Mesenchymal stem cell (in vitro differentiated cells and primary cell): ENCODE data around the gene C8A.

Experiments used
- DNase-seq: peaks from one replicate; pipeline ENCODE4 v3.0.0-alpha.2; 2013
- H2AFZ ChIP-seq: one replicate; pipeline ENCODE4 v1.6.1; 2013; ENCODE audit warnings: low read depth, mild to moderate bottlenecking, control low read depth, inconsistent platforms, low read length, moderate library complexity
- H2AK5ac ChIP-seq: 2 replicates; pipeline ENCODE4 v1.6.1; 2013; ENCODE audit warnings: low read length, moderate library complexity, mild to moderate bottlenecking, inconsistent platforms; ENCODE audit not compliant: severe bottlenecking
- H2BK120ac ChIP-seq: one replicate; pipeline ENCODE4 v1.6.1; 2013; ENCODE audit warnings: low read depth, mild to moderate bottlenecking, inconsistent platforms, low read length, moderate library complexity
- H2BK12ac ChIP-seq, 2 experiments: one replicate each; pipeline ENCODE4 v1.6.1; 2013; ENCODE audit warnings: inconsistent platforms in 2 of 2, low read length in 2 of 2, mild to moderate bottlenecking in 2 of 2, moderate library complexity in 2 of 2, control low read depth in 1 of 2
- H2BK15ac ChIP-seq: one replicate; pipeline ENCODE4 v1.6.1; 2013; ENCODE audit warnings: mild to moderate bottlenecking, low read depth, inconsistent platforms; ENCODE audit not compliant: poor library complexity, severe bottlenecking
- H2BK5ac ChIP-seq: 2 replicates; pipeline ENCODE4 v1.6.1; 2013; ENCODE audit warnings: low read depth, mild to moderate bottlenecking, low read length, control low read depth, inconsistent platforms; ENCODE audit not compliant: poor library complexity, severe bottlenecking
- H3K14ac ChIP-seq, 2 experiments: one replicate each; pipeline ENCODE4 v1.6.1; 2013; ENCODE audit warnings: inconsistent platforms in 2 of 2, low read length in 2 of 2, control low read depth in 1 of 2, mild to moderate bottlenecking in 1 of 2, moderate library complexity in 1 of 2
- H3K18ac ChIP-seq, 2 experiments: one replicate each; pipeline ENCODE4 v1.6.1; 2013; ENCODE audit warnings: inconsistent platforms in 2 of 2, low read length in 2 of 2, control low read depth in 1 of 2, low read depth in 1 of 2, mild to moderate bottlenecking in 1 of 2
- H3K23ac ChIP-seq, 2 experiments: one replicate each; pipeline ENCODE4 v1.6.1; 2013; ENCODE audit warnings: inconsistent platforms in 2 of 2, low read length in 2 of 2, mild to moderate bottlenecking in 2 of 2, moderate library complexity in 2 of 2, control low read depth in 1 of 2
- H3K27ac ChIP-seq: 2 replicates; pipeline ENCODE4 v1.5.1; 2013; ENCODE audit warnings: mild to moderate bottlenecking, moderate library complexity, low read length, control low read depth, inconsistent platforms; ENCODE audit not compliant: poor library complexity, severe bottlenecking
- H3K27me3 ChIP-seq, 2 experiments: 2 replicates each; pipeline versions ENCODE4 v1.6.1 to v1.7.0; 2013; ENCODE audit warnings: low read length in 2 of 2, mild to moderate bottlenecking in 2 of 2, moderate library complexity in 2 of 2, control low read depth in 1 of 2, inconsistent platforms in 1 of 2; ENCODE audit not compliant: control insufficient read depth in 1 of 2, insufficient read depth in 1 of 2
- H3K36me3 ChIP-seq, 2 experiments: 2 replicates each; pipeline versions ENCODE4 v1.6.1 to v1.7.0; 2013; ENCODE audit warnings: low read length in 2 of 2, control low read depth in 1 of 2, inconsistent platforms in 1 of 2, low read depth in 1 of 2, mild to moderate bottlenecking in 1 of 2; ENCODE audit not compliant: insufficient read depth in 2 of 2, control insufficient read depth in 1 of 2
- H3K4ac ChIP-seq, 2 experiments: one replicate each; pipeline ENCODE4 v1.6.1; 2013; ENCODE audit warnings: inconsistent platforms in 2 of 2, low read length in 2 of 2, mild to moderate bottlenecking in 2 of 2, moderate library complexity in 2 of 2, control low read depth in 1 of 2, low read depth in 1 of 2
- H3K4me1 ChIP-seq: 2 replicates; pipeline ENCODE4 v1.6.1; 2013; ENCODE audit warnings: low read depth, low read length, control low read depth; ENCODE audit not compliant: control insufficient read depth, insufficient read depth
- H3K4me2 ChIP-seq: 2 replicates; pipeline ENCODE4 v1.6.1; 2013; ENCODE audit warnings: low read length, mild to moderate bottlenecking, inconsistent platforms; ENCODE audit not compliant: poor library complexity, severe bottlenecking
- H3K4me3 ChIP-seq, 2 experiments: 2 replicates each; pipeline versions ENCODE4 v1.5.1 to v1.7.0; 2013; ENCODE audit warnings: low read length in 2 of 2, mild to moderate bottlenecking in 2 of 2, control low read depth in 1 of 2, low read depth in 1 of 2; ENCODE audit not compliant: insufficient read depth in 1 of 2
- H3K79me1 ChIP-seq: replicated peaks from 2 replicates; pipeline ENCODE4 v1.6.1; 2013; ENCODE audit warnings: mild to moderate bottlenecking, control low read depth, low read length, inconsistent platforms; ENCODE audit not compliant: poor library complexity, severe bottlenecking
- H3K9ac ChIP-seq: 2 replicates; pipeline ENCODE4 v1.7.0; 2013; ENCODE audit warnings: mild to moderate bottlenecking, low read length, moderate library complexity
- H3K9me3 ChIP-seq: 2 replicates; pipeline ENCODE4 v1.7.0; 2013; ENCODE audit warnings: mild to moderate bottlenecking, low read length; ENCODE audit not compliant: control insufficient read depth
- H4K8ac ChIP-seq: one replicate; pipeline ENCODE4 v1.6.1; 2013; ENCODE audit warnings: inconsistent platforms, mild to moderate bottlenecking, low read length, moderate library complexity
- H4K91ac ChIP-seq: one replicate; pipeline ENCODE4 v1.6.1; 2013; ENCODE audit warnings: mild to moderate bottlenecking, low read length, inconsistent platforms
- WGBS: methylation state at CpG from one replicate; pipeline ENCODE4 v1.1.7; 2013; ENCODE audit warnings: mixed read lengths; 5-methylcytosine and 5-hydroxymethylcytosine counted together

C8A gene

DNA sequence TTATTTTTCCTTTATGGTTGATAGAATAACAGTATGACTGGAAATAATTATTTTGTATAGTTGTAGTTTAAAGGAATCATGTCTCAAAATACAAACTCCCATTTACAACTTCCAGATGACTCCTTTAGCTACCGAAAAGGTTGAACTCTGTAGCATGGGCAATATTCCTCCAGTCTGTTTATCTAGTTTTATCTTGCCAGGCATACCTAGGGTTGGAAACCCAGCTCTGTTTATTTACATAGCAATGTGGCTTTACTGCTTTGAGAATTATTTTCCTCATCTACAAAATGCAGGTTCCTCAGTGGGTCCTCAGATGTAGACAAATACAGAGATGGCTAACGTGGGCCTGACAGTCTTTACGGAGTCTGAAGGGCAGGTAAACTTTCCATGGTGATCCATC is 51.1 kb downstream of the C8A start:
- Histone ChIP-seq H3K23ac (no peak overlapping the region), H3K27me3 (no peaks in the 10 kb centered on the region), H2AK5ac (no peak overlapping the region), H4K8ac (no peak overlapping the region), H3K27ac (no peak overlapping the region), H2BK5ac (no peak overlapping the region), H2AFZ (no peak overlapping the region), H3K36me3 (no peaks in the 10 kb centered on the region), H3K18ac (no peak overlapping the region), H3K4me3 (no peak overlapping the region), H3K9ac (no peak overlapping the region), H3K9me3 (no peaks in the 10 kb centered on the region), H4K91ac (no peak overlapping the region), H2BK120ac (no peak overlapping the region), H2BK12ac (no peak overlapping the region), H3K14ac (no peak overlapping the region), H3K4ac (no peak overlapping the region), H3K79me1 (no peaks in the 10 kb centered on the region), H3K4me1 (no peaks in the 10 kb centered on the region), H2BK15ac (no peak overlapping the region), H3K4me2 (no peak overlapping the region)
- no peak for DNase-seq
- WGBS, result 75% methylated on average over 3 of the region's 3 CpGs

DNA sequence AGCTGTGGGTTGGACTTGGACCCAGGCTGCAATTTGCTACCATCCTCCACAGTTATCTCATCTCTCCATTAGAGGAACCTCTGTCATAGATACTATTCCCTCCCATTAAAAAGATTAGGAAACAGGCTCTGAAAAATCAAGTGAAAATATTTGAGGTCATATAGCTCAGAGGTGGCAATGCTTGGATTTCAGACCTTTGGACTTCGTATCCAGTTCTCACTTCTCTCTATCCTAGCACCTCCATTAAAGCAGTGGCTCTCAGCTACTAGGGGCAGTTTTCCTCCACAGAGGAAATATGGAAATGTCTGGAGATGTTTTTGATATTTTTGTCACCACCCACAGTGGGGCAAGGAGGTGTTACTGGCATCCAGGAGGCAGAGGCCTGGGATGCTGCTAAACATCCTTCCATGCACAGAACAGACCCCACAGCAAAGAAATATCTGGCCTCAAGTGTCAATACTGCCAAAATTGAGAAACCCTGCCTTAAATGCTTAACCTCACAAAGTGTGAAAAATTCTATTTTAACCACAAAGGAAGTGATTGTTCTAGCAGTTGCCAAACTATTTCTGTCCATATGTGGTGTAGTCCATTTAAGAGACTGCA is 54.1 kb downstream of the C8A start:
- DNase-seq, result no peak

DNA sequence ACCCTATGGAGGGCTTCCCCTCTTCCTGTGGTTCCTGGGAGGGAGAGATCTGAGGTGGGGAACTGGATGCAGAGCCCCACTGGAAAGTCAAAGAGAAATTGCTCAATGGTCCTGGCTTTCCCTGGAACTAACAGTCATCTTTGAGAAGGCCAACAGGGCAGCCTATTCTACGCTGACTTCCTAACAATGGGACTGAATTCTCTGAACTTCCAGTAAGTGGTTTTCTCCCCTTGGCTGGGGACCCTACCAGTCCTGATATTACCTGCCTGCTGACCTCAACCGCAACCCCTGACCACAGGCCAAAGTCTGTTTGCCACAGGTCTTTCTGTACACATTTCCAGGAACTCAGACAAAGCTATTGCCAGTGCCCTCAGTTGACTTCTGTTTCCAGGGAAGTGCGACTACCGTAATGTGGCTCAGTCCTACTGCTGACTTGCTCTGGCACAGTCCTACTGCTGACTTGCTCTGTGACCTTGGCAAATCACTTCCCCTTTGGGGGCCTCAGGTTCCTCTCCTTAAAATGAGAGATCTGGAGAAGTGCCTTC is 55.9 kb downstream of the C8A start:
- no peak overlapping the region for H2AK5ac ChIP-seq
- no peak overlapping the region for H2AFZ ChIP-seq
- H3K4ac ChIP-seq, result no peak overlapping the region
- H3K27ac ChIP-seq, result no peak overlapping the region
- H2BK15ac ChIP-seq, result no peak overlapping the region
- H3K9me3 ChIP-seq, result no peaks in the 10 kb centered on the region
- H3K27me3 ChIP-seq, result no peaks in the 10 kb centered on the region
- H3K79me1 ChIP-seq, result no peaks in the 10 kb centered on the region
- H4K8ac ChIP-seq, result no peak overlapping the region
- no peak overlapping the region for H3K4me3 ChIP-seq
- H2BK12ac ChIP-seq, result no peak overlapping the region
- H3K18ac ChIP-seq, result no peak overlapping the region
- no peak overlapping the region for H2BK5ac ChIP-seq
- no peak overlapping the region for H3K14ac ChIP-seq
- H3K23ac ChIP-seq, result no peak overlapping the region
- WGBS, result 94% methylated on average over 4 of the region's 4 CpGs
- no peak overlapping the region for H3K4me2 ChIP-seq
- H3K36me3 ChIP-seq, result no peaks in the 10 kb centered on the region
- no peaks in the 10 kb centered on the region for H3K4me1 ChIP-seq
- no peak overlapping the region for H4K91ac ChIP-seq
- no peak overlapping the region for H3K9ac ChIP-seq
- DNase-seq, result no peak
- H2BK120ac ChIP-seq, result no peak overlapping the region

More for the DNA sequence above, 54.1 kb downstream of the C8A start:
- no peak overlapping the region for H3K4ac ChIP-seq
- no peak overlapping the region for H3K4me2 ChIP-seq
- no peaks in the 10 kb centered on the region for H3K79me1 ChIP-seq
- H3K36me3 ChIP-seq, result no peaks in the 10 kb centered on the region
- no CpG with 5 or more reads among the region's 1 CpG for WGBS
- H3K9ac ChIP-seq, result peak overlapping the region; percentile 21
- H2BK15ac ChIP-seq, result no peak overlapping the region
- no peak overlapping the region for H3K27ac ChIP-seq
- H2AFZ ChIP-seq, result no peak overlapping the region
- no peak overlapping the region for H2BK12ac ChIP-seq
- no peak overlapping the region for H3K4me3 ChIP-seq
- no peak overlapping the region for H3K18ac ChIP-seq
- no peaks in the 10 kb centered on the region for H3K4me1 ChIP-seq
- H2BK120ac ChIP-seq, result no peak overlapping the region
- no peak overlapping the region for H2AK5ac ChIP-seq
- H3K23ac ChIP-seq, result no peak overlapping the region
- no peak overlapping the region for H3K14ac ChIP-seq
- H4K91ac ChIP-seq, result no peak overlapping the region
- H3K9me3 ChIP-seq, result no peaks in the 10 kb centered on the region
- H4K8ac ChIP-seq, result no peak overlapping the region
- H2BK5ac ChIP-seq, result no peak overlapping the region
- no peaks in the 10 kb centered on the region for H3K27me3 ChIP-seq

DNA sequence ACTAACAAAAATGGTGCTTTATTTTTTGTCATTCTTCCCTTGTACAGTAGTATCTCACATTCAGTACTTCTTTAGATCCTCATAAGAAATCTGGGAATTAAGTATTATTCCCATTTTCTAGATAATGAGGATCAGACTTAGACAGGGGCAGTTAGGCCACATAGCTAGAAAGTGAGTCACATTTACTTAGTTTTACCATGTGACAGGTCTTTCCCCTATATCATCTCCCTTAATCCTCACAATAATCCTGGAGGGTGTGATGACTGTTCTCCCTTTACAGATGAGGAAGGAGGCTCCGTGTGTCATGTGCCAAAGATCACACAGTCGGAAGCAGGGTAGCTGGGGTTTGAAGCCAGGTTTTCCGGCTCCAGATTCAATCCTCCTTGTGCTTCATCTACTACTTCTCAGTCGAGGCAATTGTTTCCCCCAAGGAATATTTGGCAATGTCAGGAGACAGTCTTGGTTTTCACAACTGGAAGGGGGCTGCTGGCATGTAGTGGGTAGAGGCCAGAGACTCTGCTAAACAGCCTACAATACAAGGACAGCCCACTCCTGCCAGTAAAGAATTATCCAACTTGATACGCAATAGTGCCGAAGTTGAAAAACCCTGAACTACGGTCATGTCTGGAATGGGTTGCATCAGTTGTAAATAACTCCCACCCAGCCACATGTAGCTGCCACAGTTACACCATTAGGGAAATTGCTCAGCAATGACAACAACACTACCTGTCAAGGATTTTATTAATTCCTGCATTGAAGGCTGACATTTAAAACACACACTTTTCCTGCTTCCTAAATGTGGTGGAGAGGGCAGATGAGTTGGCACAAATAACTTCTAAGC is 56.7 kb downstream of the C8A start:
- Histone ChIP-seq H2AK5ac (no peak overlapping the region), H3K4ac (no peak overlapping the region), H4K8ac (no peak overlapping the region), H3K27me3 (no peaks in the 10 kb centered on the region), H3K36me3 (no peaks in the 10 kb centered on the region), H3K4me2 (no peak overlapping the region), H2BK12ac (no peak overlapping the region), H2BK15ac (no peak overlapping the region), H3K79me1 (no peaks in the 10 kb centered on the region), H3K9me3 (no peaks in the 10 kb centered on the region), H2BK5ac (no peak overlapping the region), H3K23ac (no peak overlapping the region), H3K14ac (no peak overlapping the region), H2BK120ac (no peak overlapping the region), H3K18ac (no peak overlapping the region), H3K4me3 (no peak overlapping the region), H4K91ac (no peak overlapping the region), H3K4me1 (no peaks in the 10 kb centered on the region), H3K27ac (no peak overlapping the region), H2AFZ (no peak overlapping the region), H3K9ac (no peak overlapping the region)
- WGBS, result 73% methylated on average over 7 of the region's 7 CpGs
- peak; percentile 8 for DNase-seq
